Sigmoid colon (tissue), 4 donors: Measurements from ENCODE around the gene PPT1.

ENCODE experiments used
- EP300 ChIP-seq, 4 donors: sonication (generic); formaldehyde crosslinking; IDR thresholded peaks; one replicate each; pipeline ENCODE4 v1.6.1; 2017; ENCODE audit warnings: antibody characterized with exemption in 4 of 4
- POLR2A ChIP-seq, 2 donors: fragments of 450-650 bp; IDR thresholded peaks; one replicate each; pipeline ENCODE4 v1.6.1; 2016; ENCODE audit warnings: antibody characterized with exemption in 2 of 2, mild to moderate bottlenecking in 2 of 2, moderate library complexity in 2 of 2

GRCh38 chr1:40140211-40140973 lies 43.3 kb upstream of the PPT1 start:
- TF ChIP-seq POLR2A (IDR thresholded peaks at IDR 0.05) (no peak), EP300 (IDR thresholded peaks at IDR 0.05) (no peak)
